Ovary (tissue), 3 donors: ENCODE data around the gene TFAM.
"Not testable (repeated sequence)": the region's sequence is repeated elsewhere in the genome, so short reads cannot be mapped to it uniquely, and the experiment has no call there.

Experiments used
- CTCF ChIP-seq, 3 donors: fragments of 450-650 bp in 2 of 3; fragments of 200-600 bp in 1 of 3; IDR thresholded peaks; one replicate each; pipeline versions ENCODE4 v1.5.1 to v1.8.0; 2016 to 2022; ENCODE audit warnings: antibody characterized with exemption in 3 of 3, mild to moderate bottlenecking in 1 of 3
- EP300 ChIP-seq: sonication (generic); formaldehyde crosslinking; IDR thresholded peaks from one replicate; pipeline ENCODE4 v1.6.1; 2017; ENCODE audit warnings: antibody characterized with exemption
- POLR2A ChIP-seq: fragments of 450-650 bp; IDR thresholded peaks from one replicate; pipeline ENCODE4 v1.6.1; 2017; ENCODE audit warnings: antibody characterized with exemption, mild to moderate bottlenecking, moderate library complexity
- donor health status: DM: no; HTN: no; CAD: no.

- TF ChIP-seq CTCF (IDR thresholded peaks at IDR 0.05); POLR2A; EP300: not testable (repeated sequence)
Observed at GRCh38 chr10:58417902-58418301, 32.7 kb downstream of the TFAM start.
